Superior temporal gyrus (tissue), 1 donor: ENCODE measurements around the gene KCNT1.

Experiments used
- DNase-seq: peaks from one replicate; pipeline ENCODE4 v3.0.0-alpha.2; 2016; ENCODE audit errors: extremely low spot score

KCNT1 gene

DNA sequence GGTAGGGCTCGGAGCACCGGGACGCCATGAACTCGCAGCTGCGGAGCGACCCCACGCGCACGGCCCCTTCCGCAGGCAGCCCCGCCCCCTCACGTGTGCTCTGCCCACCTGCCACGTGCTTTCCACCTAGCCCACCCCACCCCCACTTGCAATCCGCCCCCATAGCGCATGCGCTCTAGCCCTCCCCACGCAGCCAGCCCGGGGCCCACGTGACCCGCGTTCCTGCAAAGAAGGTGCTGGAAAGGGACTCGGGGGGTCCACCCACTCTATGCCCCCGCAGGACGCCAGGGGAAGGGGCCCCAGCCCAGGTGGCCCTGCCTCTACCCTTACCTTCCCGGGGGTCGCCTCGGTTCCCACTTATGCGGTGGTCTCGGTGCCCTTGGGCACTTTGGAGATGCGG lies 2.5 kb upstream of the KCNT1 start, which contains the start of gene SOHLH1:
SOHLH1 (minus strand) TSS at position 42 of the 400 bp plus-strand sequence; CDS start at position 28, 14 bp downstream.
- DNase-seq, result no peak

DNA sequence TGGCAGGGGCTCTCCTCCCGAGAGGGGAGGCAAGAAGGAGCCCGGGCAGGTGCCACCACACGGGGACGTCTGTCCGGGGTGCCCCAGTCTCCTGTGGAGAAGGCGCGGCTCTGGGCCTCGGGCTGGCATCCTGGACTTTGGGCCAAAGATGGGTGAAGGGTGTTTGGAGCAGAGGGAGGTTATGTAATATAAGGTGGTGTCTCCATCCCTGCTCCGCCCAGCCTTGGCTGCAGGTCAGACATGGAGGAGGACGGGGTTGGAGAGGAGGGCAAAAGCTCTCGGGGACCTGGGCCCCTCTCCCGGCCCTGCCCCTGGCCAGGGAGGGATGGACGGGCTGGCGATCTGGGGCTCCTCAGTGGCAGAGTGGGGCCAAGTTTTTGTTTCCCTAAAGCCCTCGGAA lies 1.5 kb upstream of the KCNT1 start:
- DNase-seq, result no peak

DNA sequence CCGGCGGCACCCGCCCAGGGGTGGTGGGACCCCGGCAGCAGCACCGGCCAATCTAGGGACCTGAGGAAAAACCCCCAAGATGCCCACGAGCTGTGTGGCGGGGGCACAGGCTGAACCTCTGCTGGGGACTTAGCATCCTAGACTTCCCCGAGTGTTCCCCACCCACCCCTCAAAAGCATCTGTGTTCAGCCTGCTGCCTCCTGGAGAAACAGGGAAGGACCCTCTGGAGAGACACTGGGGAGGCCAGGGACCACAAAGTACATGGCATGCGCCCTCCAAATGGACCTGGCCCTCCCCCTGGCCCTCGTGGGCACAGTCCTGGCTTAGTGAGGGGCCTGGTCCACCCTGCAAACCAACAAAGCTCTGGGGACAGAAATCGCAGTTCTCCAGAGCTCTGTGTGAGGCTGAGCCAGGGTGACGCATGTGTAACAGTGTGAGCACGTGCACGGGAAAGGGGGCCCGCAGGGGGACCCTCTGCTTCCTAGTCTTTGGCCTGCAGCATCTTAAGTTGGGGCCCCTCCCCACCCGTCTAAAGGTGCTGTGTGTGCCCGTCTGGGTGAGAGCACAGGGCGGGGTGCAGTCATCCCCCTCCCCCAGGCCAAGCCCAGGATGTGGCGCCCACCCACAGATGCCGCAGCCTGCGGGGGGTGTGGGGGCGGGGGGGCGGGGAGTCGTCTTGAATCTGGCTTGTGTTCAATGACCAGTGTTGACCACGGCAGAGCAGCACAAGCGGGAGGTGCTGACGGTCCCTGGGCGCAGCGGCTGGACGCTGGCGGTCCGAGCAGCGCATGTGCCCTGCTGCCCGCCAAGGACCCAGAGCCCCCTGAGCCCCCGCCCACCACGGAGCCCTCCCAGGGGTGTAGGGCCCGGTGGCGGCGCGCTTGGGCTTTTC lies 672 bp upstream of the KCNT1 start:
- DNase-seq, result no peak

DNA sequence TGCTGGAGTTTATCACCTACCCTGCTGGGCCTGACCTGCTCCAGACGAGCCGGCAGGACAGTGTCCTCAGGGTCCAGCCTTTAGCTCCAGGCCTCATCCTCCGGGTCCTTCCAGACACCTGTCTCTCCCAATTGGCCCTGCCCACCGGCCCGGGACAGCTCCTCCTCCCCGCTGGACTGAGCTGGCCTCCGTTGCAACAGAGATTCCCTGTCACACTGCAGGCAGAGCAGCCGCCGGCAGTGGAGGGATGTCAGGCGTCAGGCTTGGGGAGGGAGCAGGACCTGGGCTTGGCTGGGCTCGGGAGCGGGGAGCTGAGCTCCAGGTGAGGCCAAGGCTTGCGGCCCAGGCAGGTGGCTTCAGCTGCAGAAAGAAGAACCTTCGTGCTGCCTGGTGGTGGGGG lies 1.7 kb downstream of the KCNT1 start:
- no peak for DNase-seq

DNA sequence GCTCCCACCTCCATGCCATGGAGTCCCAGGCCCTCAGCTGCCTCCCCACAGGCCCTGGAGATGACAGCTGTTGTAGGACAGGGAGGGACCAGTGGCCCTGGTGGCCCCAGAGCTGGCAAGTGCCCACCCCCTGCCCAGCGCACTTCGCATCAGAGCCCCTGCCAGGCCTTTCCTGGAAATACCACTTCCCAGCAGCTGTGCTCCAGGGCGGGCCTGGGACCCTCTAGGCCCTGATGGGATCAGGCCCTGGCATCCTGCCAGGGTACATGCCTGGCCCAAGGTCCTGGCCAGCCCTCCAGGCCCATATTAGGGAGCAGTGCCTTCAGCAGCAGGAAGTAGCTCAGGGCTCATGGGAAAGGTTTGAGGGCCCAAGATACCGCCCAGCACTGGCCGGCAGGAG lies 2.5 kb downstream of the KCNT1 start:
- no peak for DNase-seq

DNA sequence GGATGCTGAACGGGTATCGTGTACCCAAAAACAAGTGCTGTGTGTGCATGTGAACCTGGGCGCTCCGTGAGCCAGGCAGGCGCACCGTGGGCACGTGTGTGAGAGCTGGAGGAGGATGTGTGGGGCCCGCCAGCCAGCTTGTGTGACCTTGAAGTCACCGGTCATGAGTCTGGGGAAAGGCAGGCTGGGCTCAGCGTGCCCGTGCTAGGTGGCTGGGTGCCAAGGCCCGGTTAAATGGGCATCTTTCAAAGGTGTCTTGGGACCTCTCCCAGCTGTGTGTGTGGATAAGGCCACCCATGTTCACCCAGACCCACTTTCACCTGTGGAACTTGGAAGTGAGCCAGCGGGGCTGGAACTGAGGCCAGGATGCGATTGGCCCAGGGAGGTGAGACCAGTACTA lies 3.4 kb downstream of the KCNT1 start:
- no peak for DNase-seq

DNA sequence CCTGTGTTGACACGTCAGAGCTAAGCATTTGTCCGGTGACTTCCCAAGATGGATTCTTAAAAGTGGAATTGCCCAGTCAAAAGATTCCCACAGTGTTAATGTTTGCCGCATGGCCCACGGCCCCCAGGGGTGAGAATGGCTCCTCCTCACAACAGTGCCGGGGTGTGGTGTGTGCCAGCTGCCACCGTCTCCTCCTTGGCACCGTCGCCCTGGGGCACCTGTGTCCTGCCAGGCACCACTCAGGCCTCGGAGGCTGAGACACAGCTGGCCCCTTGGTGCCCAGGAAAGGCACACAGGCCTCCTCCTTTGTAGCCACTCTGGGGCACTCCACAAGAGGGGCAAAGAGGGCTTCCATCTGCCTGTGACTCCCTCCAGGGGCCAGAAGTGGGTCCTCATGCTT lies 4.3 kb downstream of the KCNT1 start:
- DNase-seq, result no peak

DNA sequence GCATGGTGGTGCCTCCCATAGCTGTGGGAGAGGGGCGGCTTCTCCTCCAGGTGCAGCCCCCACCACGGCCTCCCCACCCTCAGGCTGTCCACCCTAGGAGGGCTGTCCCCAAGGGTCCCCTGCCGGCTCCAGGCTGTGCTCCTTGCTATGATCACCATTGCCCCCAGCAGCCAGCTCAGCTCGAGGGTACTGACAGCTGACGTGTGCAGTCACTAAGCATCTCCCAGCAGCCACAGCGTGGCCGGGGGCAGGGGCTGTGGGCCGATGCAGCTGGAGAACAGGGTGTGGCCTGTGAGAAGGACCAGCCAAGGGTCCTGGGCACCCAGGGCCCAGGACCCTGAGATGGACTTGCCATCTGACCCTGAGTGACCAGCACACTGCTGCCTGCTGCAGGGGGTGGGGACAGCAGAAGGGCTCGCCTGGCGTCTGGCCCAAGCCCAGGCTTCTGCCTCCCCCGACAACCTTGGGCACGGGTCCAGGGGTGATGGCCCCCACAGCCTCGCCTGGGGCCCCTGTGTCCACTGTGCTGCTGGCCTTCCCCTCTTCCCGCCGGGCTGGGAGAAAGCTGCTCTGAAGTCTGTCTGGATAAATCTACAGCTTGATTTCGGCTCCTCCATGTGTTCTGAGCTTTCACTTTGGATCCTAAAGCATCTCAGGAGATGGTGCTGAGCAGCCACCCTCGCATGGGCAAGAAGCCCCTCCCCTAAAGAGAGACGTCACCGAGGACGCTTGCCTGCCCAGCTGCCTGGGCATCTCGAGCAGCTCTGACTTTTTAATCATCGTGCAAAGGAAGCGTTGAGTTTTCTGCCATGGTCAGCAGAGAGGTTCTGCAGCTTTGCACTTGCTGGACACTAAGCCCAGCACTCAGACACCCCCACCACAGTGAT lies 5.5 kb downstream of the KCNT1 start:
- peak; percentile 44 for DNase-seq

DNA sequence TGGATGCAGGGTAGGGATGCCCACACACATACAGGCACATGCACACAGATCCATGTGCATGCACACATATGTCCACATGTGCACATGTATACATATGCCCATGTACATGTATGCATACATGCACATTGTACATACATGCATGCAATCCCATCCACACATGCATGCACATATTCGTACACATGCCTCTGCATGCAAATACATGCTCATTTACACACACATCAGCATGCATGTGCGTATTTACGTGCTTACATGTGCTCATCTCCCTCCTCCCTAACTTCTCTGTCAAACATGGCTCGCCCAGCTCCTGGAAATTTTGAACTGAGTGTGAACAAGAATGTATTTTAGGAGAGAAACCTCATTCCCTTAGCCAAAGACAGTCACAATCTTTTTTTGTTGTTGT lies 6.2 kb downstream of the KCNT1 start:
- DNase-seq, result no peak

DNA sequence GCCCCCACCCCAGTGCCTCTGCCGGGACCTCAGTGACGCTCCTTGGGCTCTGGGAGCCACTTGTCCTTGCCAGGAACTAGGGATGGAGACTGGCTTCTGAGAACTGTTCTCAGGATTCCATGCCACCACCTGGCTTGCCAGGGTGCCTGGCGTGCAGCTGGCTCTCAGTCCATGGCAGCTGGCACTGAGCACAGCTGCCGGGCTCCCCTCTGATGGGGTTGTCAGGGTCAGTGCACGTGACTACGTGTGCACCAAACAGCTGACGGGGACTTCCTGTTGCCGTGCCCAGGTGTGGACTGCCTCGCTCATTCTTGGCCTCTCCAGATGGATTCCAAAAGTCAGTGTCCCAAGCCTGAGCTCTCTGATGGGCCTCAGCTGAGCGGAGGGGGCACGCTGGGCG lies 9.4 kb downstream of the KCNT1 start:
- no peak for DNase-seq

DNA sequence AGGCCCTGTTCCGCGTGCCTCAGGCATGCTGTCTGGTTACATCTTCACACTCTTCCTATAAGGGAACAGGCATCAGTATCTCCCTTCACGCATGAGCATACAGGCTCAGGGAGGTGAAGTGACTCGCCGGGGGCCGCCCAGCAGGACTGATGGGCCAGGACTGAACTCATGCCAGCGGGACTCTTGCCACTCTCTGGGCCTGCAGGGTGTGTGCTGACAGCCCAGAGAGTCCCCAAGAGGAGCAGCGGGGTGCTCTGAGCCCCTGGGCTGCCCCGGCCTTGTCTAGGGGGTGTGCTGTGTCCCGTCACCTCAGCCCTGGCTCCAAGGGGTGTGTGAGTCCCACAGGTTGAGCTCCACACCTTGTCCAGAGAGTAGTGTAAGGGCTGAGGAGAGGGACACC lies 9.9 kb downstream of the KCNT1 start:
- DNase-seq, result no peak

DNA sequence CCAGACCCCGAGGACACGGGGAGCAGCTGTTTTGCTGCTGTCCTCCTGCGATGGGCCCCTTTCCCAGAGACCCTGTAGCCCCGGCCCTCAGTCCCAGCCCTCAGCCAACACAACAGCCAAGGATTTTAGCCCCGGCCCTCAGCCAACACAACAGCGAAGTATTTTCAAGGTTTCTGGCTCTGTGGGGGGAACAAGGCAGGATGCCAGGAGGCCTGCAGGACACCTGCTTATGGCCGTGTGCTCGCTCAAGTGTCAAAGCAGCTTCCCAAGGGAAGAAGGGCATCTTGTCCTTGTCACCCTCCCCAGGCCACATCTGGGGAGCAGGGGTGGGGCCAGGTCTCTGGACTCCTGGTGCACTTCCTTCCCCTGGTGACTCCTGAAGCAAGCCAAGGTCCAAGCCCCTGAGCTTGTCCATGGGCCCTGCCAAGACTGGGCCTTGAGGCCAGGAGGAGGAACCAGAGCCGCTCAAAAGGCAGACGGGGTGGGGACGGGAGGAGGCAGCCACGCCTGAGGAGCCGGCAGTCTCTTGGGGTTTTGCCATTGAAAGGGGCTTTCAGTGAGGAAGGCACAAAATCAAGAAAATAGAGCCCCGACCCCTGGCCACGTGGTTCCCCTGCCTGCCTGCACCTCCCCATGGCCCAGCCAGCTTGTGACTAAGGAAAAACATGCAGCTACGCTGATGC lies 10.8 kb downstream of the KCNT1 start:
- DNase-seq, result no peak

DNA sequence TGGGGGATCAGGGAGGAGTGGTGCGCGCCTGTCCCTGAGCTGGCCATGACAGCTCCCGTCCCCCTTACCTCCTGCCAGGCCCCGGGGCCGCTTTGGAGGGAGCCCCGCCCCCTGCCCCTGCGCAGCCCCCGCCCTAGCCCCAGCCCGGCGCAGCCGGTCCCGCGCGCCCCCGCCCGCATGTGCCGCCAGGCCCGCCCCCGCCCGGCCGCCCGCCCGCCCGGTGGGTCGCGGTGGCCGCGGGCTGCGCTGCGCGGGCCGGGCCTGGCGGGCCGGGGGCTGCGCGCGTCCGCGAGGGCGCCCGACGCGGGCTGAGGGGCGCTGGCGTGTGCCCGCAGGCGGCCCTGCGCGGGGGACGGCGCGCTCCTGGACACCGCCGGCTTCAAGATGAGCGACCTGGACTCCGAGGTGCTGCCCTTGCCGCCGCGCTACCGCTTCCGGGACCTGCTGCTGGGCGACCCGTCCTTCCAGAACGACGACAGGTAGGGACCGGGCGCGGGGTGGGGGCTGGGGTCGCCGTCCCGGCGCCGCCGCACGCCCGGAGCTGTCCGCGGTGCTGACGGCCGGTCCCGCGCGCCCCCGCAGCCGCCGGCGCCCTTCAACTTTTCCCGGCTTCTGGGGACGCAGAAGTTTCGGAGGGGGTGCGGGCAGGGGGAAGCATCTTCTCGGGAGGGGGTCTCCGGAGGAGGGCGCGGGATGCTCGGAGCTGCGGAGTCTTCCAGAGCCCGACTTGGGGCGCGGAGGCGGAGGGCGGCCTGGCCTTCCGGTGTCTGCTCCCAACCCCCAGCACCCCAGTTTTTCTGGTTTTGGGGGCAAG lies 12.5 kb downstream of the KCNT1 start:
- DNase-seq, result no peak

DNA sequence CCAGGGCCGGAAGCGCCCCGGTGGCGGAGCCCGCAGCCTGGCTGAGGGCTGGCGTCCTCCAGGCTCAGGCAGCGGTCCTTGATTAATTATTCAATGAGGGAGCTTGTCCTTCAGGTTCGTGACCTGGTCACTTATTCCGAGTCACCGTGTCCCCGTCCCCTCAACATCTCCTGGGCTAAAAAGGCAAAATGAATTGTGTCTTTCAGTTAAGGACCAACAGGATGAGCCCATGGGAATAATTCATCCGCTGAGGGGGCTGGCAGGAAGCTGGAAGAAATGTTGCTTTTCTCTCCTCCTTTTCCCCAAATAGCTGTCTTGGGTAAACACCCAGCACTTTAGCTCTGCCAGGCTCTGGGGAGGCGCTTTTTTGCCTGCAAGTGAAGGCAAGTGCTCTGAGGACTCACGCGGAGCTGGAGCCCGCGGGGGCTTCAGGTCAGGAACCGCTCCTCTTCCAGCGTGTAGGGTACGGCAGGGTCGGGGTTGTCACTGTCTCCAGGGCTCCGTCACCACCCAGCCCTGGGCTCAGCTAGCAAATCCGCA lies 13.1 kb downstream of the KCNT1 start:
- DNase-seq, result no peak

DNA sequence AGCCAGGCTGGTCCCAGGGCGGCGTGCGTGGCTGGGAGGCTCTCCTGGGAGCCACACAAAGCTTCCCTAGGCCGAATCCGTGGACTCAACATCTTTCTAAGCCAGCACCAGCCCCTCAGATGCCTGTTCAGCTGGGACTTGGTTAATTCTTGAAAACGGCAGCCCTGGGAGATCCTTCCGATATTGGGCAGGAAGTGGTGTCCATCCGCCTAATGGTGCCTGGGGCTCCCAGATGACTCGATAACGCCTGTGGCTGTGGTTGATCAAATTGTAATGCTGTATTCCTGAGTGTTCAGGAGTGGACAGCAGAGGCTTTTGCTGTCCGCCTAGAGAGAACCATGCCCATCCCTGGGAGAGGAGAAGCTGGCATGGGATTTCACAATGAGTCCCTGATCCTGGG lies 14.1 kb downstream of the KCNT1 start:
- DNase-seq, result no peak

DNA sequence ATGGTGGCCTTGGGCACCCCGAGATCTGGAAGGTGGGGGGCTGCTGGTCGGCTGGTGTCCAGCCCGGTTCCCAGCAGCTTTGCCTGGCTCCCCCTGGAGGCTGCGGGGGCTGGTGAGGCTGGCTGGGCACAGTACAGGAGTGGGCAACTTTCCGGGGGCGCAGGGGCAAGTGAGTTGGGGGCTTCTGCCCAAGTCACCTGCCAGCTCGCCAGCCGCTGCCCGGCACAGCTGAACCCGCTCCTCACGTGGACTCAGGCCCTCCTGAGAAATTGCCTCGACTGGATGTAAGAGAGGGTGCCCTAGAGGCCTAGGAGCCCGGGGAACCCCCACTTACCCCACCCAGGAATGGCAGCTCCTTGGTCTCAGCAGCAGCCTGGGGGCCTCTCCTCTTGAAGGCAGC lies 15.4 kb downstream of the KCNT1 start:
- DNase-seq, result no peak

DNA sequence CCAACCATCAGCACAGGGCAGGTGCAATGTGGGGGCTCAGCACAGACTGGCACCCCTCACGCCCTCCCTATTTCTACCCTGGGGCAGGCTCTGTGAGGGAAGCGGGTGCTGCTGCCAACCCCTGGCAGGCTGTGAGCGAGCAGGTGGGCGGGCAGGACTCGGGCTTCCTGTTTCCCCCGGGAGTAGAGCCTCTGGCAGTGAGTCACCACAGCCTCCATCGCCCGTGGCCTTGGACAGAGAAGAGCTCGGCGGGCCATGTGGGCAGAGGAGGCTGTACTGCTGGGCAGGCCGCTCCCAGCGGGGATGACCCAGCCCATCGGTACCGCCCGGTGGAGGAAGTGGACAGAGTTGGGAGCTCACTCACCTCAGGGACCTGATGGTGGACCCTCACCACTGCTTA lies 16.6 kb downstream of the KCNT1 start:
- no peak for DNase-seq

DNA sequence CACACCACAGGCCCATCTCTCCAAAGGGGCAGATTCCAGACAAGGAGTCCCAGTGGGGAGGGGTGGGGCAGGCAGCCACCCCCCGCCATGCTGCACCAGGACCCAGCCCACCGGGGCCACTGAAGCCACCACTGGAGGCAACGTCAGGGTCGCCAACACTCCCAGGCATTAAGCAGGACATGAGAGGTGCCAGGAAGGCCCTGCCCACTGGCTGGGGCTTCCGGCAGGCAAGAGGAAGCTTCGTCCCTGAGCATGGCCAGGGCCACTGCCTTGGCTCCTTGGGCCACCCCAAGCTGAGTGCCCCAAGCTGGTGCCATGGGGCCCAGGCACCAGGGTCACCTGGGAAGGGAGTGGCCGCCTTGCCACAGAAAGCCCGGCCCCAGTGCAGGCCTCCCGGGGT lies 17.5 kb downstream of the KCNT1 start:
- DNase-seq, result no peak

DNA sequence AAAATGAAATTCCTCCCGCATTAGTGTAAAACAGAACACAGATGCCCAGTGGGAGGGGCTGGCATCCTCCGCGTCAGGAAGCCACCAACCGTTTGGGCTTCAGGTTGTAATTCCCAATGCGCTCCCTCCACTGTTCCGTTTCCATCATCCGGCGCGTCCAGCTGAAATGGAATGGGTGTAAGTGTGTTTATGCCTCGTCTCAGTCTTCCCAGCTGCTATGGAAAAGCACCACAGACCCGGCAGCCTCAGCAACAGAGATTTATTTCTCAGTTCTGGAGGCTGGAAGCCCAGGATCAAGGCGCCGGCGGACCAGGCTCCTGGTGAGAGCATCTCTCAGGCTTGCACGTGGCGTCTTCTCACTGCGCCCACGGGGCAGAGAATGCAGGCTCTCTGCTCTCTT lies 20.4 kb downstream of the KCNT1 start:
- DNase-seq, result no peak

DNA sequence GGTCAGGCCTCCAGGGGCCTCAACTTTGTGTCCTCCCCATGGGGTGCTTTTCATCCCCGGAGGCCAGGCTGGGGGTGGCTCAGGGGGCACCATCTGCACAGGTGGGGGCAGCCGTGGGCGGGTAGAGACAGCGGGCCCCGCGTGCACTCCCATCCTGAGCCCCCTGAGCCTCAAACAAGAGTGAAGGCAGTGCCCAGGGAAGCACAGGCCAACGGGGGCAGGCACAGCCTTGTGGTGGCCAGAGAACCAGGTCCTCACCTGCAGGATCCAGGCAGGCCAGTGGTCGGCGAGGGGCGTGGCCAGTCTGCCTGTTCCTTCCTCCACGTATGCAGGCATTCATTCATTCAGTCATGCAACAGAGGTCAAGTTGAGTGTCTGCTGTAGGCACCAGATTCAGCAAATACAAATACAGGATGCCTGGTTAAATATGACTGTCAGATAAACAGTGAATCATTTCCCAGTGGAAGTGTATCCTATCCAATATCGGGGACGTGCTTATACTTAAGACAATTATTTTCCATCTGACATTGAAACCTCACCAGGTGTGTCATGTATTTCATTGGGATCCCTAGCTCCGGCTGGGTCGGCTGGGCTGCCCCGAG lies 22.3 kb downstream of the KCNT1 start:
- no peak for DNase-seq
